ENCODE results near the gene WDR33.

WDR33 gene

DNA sequence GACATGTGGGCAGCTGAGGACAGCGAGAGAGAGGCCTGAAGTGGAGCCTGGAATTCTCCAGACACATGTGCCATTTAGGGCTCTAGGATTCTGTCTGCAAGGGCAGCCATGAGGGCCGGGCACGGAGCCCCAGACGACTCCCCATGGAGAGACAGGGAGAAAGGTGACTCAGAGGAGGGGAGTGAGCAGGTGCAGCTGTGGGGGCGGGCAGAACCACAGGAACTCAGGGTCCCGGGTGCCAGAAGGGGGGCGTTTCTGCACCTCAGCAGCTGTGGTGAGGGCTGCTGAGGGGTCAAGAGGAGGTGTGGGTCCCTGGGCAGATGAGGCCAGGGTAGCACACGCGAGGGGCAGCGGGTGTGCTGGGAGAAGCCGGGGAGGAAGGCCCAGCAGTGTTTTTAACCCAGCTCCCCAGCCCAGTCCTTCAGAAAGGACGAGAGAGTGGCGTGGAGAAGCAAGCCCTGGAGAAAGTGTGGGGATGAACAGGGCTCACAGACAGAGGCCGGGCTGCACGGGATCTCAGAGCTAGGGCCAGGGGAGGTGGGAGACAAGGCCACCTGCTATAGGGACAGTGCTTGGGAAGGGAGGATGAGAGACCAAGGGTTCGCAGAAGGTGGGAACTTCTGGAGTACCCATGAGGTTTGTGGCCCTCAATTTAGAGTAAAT, 157.4 kb downstream of the WDR33 start:
- DNase-seq: no peak

DNA sequence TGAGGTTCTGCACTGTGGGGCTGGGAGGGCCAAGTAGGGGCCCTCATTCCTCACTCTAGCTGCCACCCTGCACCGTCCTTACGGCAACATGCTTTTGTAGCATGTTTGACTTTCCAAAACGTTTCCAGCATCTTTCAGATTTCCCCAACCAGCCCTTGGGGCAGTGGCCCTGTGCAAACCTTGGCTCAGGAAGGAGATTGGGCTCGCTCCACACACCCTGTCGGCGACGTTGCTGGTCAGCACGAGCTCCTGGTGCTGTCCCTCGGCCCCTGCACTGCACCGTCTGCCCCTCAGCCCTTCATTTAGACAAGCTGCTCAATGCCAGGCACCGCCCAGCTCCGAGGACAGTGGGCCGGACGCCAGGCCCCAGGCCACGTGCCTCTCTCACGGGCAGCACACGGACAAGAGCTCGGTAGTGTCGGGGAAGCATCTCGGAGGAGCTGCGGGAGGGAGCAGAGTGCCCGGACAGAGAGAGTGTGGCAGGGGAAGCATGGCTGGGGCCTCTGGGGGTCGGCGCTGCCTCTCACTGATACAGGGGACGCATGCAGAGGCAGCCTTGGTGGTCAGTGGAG, 158.1 kb downstream of the WDR33 start:
- DNase-seq: no peak

DNA sequence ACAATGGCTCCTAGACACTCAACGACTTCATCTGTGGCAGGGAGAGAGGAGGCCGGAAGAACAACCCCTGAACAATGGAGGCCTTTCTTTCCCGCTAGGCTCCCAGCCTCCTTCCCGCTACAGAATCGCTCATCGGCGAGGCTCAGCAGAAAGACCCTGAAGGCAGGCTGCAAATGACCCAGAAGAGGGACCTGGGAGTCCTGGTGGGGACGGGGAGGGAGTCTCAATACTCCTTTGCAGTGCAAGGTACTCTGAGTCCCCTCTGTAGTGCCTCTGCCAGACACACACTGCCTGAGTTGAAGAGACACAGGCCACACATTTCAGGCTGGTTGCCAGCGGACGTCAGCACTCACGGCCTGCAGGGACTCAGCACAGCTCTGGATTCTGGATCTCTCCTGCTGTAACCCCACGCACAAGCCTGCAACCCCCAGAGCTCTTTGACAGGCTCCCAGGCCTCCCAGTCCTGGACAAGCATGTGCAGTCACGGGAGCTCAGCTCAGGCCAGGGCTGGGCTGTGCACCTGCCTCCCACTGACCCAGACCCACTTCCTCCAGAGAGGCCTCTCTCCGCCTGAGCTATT, 158.9 kb downstream of the WDR33 start:
- DNase-seq: no peak

DNA sequence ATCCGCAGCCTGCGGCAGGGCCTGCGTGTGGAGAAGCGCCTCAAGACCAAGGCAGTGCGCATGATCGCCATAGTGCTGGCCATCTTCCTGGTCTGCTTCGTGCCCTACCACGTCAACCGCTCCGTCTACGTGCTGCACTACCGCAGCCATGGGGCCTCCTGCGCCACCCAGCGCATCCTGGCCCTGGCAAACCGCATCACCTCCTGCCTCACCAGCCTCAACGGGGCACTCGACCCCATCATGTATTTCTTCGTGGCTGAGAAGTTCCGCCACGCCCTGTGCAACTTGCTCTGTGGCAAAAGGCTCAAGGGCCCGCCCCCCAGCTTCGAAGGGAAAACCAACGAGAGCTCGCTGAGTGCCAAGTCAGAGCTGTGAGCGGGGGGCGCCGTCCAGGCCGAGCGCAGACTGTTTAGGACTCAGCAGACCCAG, 159.6 kb downstream of the WDR33 start:
- no peak for DNase-seq

Measured in NCI-H1436 (cell line).